GM18951 (cell line): ENCODE measurements around the gene KRTAP9-2.
"Not testable (repeated sequence)": the region's sequence is repeated elsewhere in the genome, so short reads cannot be mapped to it uniquely, and the experiment has no call there.

Source experiments
- POLR2A ChIP-seq: IDR thresholded peaks from 4 replicates; pipeline ENCODE4 v1.6.1; 2011; ENCODE audit warnings: mild to moderate bottlenecking; ENCODE audit not compliant: insufficient read length, insufficient read depth; ENCODE audit errors: extremely low read depth
- in situ Hi-C: fragments of 300-500 bp; cut with MboI; formaldehyde crosslinking; loops from one replicate; pipeline ENCODE4 v1.12.0; 2022; ENCODE audit warnings: low sequenced_read_pairs, mixed read lengths, inconsistent platforms; ENCODE audit not compliant: unreplicated experiment

Gene KRTAP9-2

DNA sequence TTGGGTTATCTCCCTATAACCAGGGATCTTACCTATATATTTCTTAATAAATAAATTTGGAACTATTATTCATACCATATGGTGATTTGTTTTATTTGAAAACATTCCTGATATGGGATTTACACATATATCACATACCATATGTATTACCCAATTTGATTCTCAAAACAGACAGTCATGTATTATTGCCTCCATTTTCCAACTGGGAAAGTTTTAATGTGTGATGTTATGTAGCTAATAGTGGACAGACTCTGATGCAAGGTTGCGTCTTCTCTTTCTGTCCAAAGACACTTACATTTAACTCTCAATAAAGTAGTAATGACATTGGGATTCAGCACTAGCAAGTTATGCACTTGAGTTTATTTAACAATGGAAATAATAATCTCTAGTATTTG, 29.8 kb downstream of the KRTAP9-2 start:
- TF ChIP-seq POLR2A = no peak
- in situ Hi-C loops = no loop called here

DNA sequence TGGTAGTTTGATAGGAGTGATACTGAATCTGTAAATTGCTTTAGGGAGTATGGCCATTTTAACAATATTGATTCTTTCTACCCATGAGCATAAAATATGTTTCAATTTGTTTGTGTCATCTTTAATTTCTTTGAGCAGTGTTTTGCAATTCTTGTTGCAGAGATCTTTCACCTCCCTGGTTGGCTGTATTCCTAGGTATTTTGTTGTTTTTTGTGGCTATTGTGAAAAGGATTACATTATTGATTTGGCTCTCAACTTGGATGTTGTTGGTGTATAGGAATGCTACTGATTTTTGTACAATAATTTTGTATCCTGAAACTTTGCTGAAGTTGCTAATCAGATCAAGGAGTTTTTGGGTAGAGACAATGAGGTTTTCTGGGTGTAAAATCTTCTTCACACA, 32.0 kb downstream of the KRTAP9-2 start:
- in situ Hi-C loops = no loop called here
- no peak for TF ChIP-seq POLR2A

DNA sequence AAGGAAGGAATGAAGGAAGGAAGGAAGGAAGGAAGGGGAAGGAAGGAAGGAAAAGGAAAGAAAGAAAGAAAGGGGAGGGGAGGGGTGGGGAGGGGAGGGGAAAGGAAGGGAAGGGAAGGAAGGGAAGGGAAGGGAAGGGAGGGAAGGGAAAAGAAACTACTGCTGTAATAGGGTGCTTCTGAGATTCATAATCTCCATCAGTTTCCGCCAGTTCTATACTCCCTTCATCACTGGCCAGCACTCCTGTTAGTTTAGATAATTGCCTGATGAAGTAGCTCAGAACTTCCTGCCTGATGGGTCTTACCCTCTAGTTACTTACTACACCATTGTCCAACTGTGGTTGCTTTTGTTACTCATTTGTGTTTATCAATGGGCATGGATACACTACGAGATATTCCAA, 36.8 kb downstream of the KRTAP9-2 start:
- in situ Hi-C loops = no loop called here
- no peak for TF ChIP-seq POLR2A

- in situ Hi-C loops = no loop called here
- no peak for TF ChIP-seq POLR2A
Measured at GRCh38 chr17:41264599-41264998, 38.2 kb downstream of the KRTAP9-2 start.

DNA sequence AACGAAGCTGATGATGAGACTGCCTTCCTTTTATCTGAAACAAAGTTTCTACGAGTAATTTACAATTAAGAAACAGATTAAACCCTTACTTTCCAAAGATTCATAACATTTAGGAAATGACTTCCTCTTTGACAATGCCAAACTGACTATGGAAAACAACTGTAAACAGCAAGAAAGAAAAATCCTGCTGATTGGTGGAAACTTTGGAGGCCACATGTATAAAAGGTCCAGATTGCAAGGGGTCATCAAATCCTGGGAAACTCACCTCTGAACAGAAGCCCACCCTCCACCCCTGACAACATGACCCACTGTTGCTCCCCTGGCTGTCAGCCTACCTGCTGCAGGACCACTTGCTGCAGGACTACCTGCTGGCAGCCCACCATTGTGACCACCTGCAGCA, 38.6 kb downstream of the KRTAP9-2 start, which contains the start of gene KRTAP9-6:
Gene KRTAP9-6 (plus strand): TSS at position 301 of the 400 bp plus-strand sequence. CDS start 0 bp downstream, at position 301.
- no peak for TF ChIP-seq POLR2A
- in situ Hi-C loops = no loop called here

DNA sequence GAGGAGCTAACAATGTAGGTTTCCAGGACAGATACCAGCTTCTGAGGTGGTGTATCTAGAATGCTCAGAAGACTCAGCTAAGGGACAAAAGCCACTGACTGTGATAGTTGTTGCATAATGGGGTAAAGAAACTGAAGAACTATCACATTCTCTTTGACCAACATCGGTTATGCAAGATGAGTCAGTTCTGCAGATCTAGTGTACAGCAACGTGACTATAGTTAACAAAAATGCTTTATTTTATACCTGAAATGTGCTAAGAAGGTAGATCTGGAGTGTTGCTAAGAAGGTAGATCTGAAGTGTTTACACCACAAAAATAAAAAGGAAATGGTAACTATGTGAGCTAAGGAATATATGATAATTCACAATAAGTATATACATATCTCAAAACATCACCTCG, 41.3 kb downstream of the KRTAP9-2 start:
- in situ Hi-C loops = no loop called here
- no peak for TF ChIP-seq POLR2A

DNA sequence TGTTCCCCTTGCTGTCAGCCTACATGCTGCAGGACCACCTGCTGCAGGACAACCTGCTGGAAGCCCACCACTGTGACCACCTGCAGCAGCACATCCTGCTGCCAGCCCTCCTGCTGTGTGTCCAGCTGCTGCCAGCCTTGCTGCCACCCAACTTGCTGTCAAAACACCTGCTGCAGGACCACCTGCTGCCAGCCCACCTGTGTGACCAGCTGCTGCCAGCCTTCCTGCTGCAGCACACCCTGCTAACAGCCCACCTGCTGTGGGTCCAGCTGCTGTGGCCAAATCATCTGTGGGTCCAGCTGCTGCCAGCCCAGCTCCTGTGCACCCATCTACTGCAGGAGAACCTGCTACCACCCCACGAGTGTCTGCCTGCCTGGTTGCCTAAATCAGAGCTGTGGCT, 44.9 kb downstream of the KRTAP9-2 start:
- in situ Hi-C loops = not testable (repeated sequence)

DNA sequence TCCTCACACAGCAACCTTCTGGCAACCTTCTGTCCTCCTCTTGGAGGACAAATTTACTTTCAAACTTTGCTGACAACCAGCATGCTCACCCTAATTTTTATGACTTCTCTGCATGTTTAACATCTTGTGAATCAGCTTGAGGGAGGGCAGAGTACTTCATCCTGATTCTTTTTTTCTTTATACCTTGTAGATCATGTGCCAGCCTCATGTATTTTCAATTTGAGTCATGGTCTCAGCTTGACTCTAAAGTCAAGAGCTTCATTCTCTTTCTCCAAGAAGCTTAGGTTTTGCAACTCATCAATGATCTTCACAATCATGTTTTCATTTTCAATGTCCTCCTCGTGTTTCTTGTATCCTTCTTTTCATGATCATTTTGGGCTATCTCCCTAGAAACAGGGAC, 45.4 kb downstream of the KRTAP9-2 start:
- no peak for TF ChIP-seq POLR2A
- in situ Hi-C loops = no loop called here

DNA sequence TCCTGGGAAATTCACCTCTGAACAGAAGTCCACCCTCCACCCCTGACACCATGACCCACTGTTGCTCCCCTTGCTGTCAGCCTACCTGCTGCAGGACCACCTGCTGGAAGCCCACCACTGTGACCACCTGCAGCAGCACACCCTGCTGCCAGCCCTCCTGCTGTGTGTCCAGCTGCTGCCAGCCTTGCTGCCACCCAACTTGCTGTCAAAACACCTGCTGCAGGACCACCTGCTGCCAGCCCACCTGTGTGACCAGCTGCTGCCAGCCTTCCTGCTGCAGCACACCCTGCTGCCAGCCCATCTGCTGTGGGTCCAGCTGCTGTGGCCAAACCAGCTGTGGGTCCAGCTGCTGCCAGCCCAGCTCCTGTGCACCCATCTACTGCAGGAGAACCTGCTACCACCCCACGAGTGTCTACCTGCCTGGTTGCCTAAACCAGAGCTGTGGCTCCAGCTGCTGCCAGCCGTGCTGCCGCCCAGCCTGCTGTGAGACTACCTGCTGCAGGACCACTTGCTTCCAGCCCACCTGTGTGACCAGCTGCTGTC, 49.3 kb downstream of the KRTAP9-2 start, which contains the start of gene KRTAP9-7:
Gene KRTAP9-7 (plus strand): TSS at position 51 of the 543 bp plus-strand sequence. CDS start 0 bp downstream, at position 51.
- in situ Hi-C loops = loop anchor here (5.0 kb wide), 1 partner anchor 543 kb away; no protein-coding TSS in a partner anchor
